ENCODE data around the gene CST7.

GRCh38 chr20:24964506-24964840 lies 15.4 kb downstream of the CST7 start:
- TF ChIP-seq JUN (IDR thresholded peaks at IDR 0.05) (no peak), SMC3 (IDR thresholded peaks at IDR 0.05) (no peak)
